K562 (cell line): ENCODE results near the gene ADAT2. TPM values are rescaled to one million over a fixed set of nuclear protein-coding genes. Genes with fewer than 3 reads are reported as not detected.

Experiments
- ATF6 ChIP-seq: sonication (generic); formaldehyde crosslinking; IDR thresholded peaks from 2 replicates; pipeline ENCODE4 v1.4.0; 2020; ENCODE audit warnings: mild to moderate bottlenecking, missing genetic modification reagents
- CBX2 ChIP-seq: fragments of 200-600 bp; sonication (generic); IDR thresholded peaks from one replicate; pipeline ENCODE4 v1.6.1; 2012; ENCODE audit warnings: mild to moderate bottlenecking, low read length, inconsistent platforms; ENCODE audit not compliant: insufficient read depth, poor library complexity, severe bottlenecking
- GABPB2 ChIP-seq: fragments of 250-450 bp; sonication (Bioruptor Pico); conservative IDR thresholded peaks from 2 replicates; pipeline ENCODE4 v1.5.1; 2021; ENCODE audit warnings: mild to moderate bottlenecking
- HIVEP1 ChIP-seq: fragments of 250-450 bp; sonication (Bioruptor Pico); IDR thresholded peaks from 2 replicates; pipeline ENCODE4 v1.4.0; 2020; ENCODE audit warnings: mild to moderate bottlenecking
- IRF1 ChIP-seq: sonication (generic); formaldehyde crosslinking; IDR thresholded peaks from 2 replicates; pipeline ENCODE4 v1.8.0; 2022; ENCODE audit warnings: missing genetic modification reagents, mild to moderate bottlenecking, borderline replicate concordance
- KAT2B ChIP-seq: IDR thresholded peaks from one replicate; pipeline ENCODE4 v1.6.1; 2012; ENCODE audit warnings: low read depth, mild to moderate bottlenecking, control low read depth, inconsistent platforms, low read length, moderate library complexity
- MAZ ChIP-seq, 2 experiments: fragments of 450-650 bp in 1 of 2; sonication (generic) in 1 of 2; formaldehyde crosslinking; IDR thresholded peaks in 1 of 2; conservative IDR thresholded peaks in 1 of 2; 2 replicates each; pipeline versions ENCODE4 v1.4.0 to v1.5.0; 2020; ENCODE audit warnings: mild to moderate bottlenecking in 1 of 2, missing genetic modification reagents in 1 of 2
- NFIC ChIP-seq: fragments of 450-650 bp; IDR thresholded peaks from 2 replicates; pipeline ENCODE4 v1.6.1; 2017; ENCODE audit warnings: mild to moderate bottlenecking, inconsistent platforms
- NR1H2 ChIP-seq: sonication (generic); formaldehyde crosslinking; IDR thresholded peaks from 2 replicates; pipeline ENCODE4 v1.4.0; 2020; ENCODE audit warnings: mild to moderate bottlenecking, missing genetic modification reagents
- NR2F6 ChIP-seq: fragments of 450-650 bp; formaldehyde crosslinking; IDR thresholded peaks from 2 replicates; pipeline ENCODE4 v1.4.0; 2020; ENCODE audit warnings: mild to moderate bottlenecking
- NUFIP1 ChIP-seq: fragments of 450-650 bp; IDR thresholded peaks from 2 replicates; pipeline ENCODE4 v1.6.1; 2018; ENCODE audit not compliant: partially characterized antibody
- POLR2H ChIP-seq: IDR thresholded peaks from 2 replicates; pipeline ENCODE4 v1.6.1; 2016; ENCODE audit warnings: missing genetic modification characterization, low read depth, mild to moderate bottlenecking, control low read depth, missing compliant biosample characterization, moderate library complexity
- TCF15 ChIP-seq: fragments of 250-450 bp; sonication (Bioruptor Pico); IDR thresholded peaks from 2 replicates; pipeline ENCODE4 v1.8.0; 2022; ENCODE audit warnings: moderate library complexity, mild to moderate bottlenecking, inconsistent platforms
- THAP7 ChIP-seq: fragments of 250-450 bp; sonication (Bioruptor Pico); IDR thresholded peaks from 2 replicates; pipeline ENCODE4 v1.5.0; 2021
- TRIM25 ChIP-seq: fragments of 450-650 bp; IDR thresholded peaks from 2 replicates; pipeline ENCODE4 v1.7.0; 2016; ENCODE audit warnings: borderline replicate concordance
- TRIM28 ChIP-seq: fragments of 450-650 bp; IDR thresholded peaks from 2 replicates; pipeline ENCODE4 v1.6.1; 2017
- ZNF224 ChIP-seq: sonication (generic); formaldehyde crosslinking; IDR thresholded peaks from 2 replicates; pipeline ENCODE4 v1.8.0; 2022; ENCODE audit warnings: mild to moderate bottlenecking, missing genetic modification reagents
- ZNF398 ChIP-seq: fragments of 250-450 bp; sonication (Bioruptor Pico); IDR thresholded peaks from 2 replicates; pipeline ENCODE4 v1.8.0; 2021; ENCODE audit warnings: moderate library complexity, mild to moderate bottlenecking, inconsistent platforms
- ZNF655 ChIP-seq: fragments of 250-450 bp; sonication (Bioruptor Pico); IDR thresholded peaks from 2 replicates; pipeline ENCODE4 v1.5.0; 2021
- ZNF699 ChIP-seq: fragments of 250-450 bp; sonication (Bioruptor Pico); IDR thresholded peaks from 2 replicates; pipeline ENCODE4 v1.8.0; 2021; ENCODE audit warnings: mild to moderate bottlenecking, moderate library complexity; ENCODE audit not compliant: insufficient replicate concordance
- polyA plus RNA-seq, 8 experiments: library from polyadenylated mRNA; depleted of rRNA in 4 of 8; stranded (reverse) in 5 of 8; unstranded in 3 of 8; fragments of >200 nt; fragmentation: Nextera tagmentation in 2 of 8; fragmentation: Illumina TruSeq in 1 of 8; extraction: Ambion mirVana in 2 of 8; extraction: Trizol in 1 of 8; gene quantifications; 2 replicates each; pipeline versions ENCODE4 v1.2.1 to v1.2.3, GENCODE V29; 2011 to 2014; ENCODE audit warnings: inconsistent platforms in 1 of 8, missing spikeins in 1 of 8
- total RNA-seq, 7 experiments: library from RNA; depleted of rRNA in 6 of 7; stranded (reverse); fragments of >200 nt in 6 of 7; fragmentation: Illumina TruSeq in 2 of 7; extraction: Trizol in 2 of 7; gene quantifications; 2 replicates each; pipeline versions ENCODE4 v1.2.1 to v1.2.3, GENCODE V29; 2011 to 2021; ENCODE audit warnings: low replicate concordance in 1 of 7

ADAT2 gene
- total and polyA plus RNA-seq, 9 of the 15 experiments (the other 6 are each of a cell fraction or from before 2014, with no cell fraction given), result 13.0 to 62.5 (median 31.7) TPM

- TF ChIP-seq THAP7, result no peak
- TF ChIP-seq TCF15 (CRISPR knock-in tag), result no peak
- no peak for TF ChIP-seq MAZ (CRISPR knock-in tag; conservative IDR thresholded peaks at IDR 0.05 in 1 of 2, IDR thresholded peaks at IDR 0.05 in 1 of 2)
- TF ChIP-seq POLR2H (tag), result peak; percentile 51; the same call in 1 of the 2 replicates
- TF ChIP-seq KAT2B, result no peak
- no peak for TF ChIP-seq NFIC
- TF ChIP-seq TRIM28, result no peak
- no peak for TF ChIP-seq GABPB2 (CRISPR knock-in tag)
- TF ChIP-seq ATF6, result no peak
- no peak for TF ChIP-seq ZNF224 (CRISPR knock-in tag)
- TF ChIP-seq NR1H2, result no peak
- TF ChIP-seq IRF1 (CRISPR knock-in tag), result no peak
- TF ChIP-seq HIVEP1 (CRISPR knock-in tag), result no peak
- no peak for TF ChIP-seq CBX2
- TF ChIP-seq NUFIP1, result no peak
- TF ChIP-seq ZNF655, result no peak
- TF ChIP-seq ZNF398 (CRISPR knock-in tag), result no peak
- TF ChIP-seq NR2F6 (CRISPR knock-in tag), result no peak
- TF ChIP-seq ZNF699 (CRISPR knock-in tag), result no peak
- no peak for TF ChIP-seq TRIM25
Measured at GRCh38 chr6:143485967-143486366, 35.5 kb upstream of the ADAT2 start (continued).
